Measurements from ENCODE around the gene PAK4. TPM values are rescaled to one million over a fixed set of nuclear protein-coding genes. Genes with fewer than 3 reads are reported as not detected.

PAK4 gene
- total and polyA plus RNA-seq, 2 of the 8 experiments (the other 6 are each of a cell fraction or from before 2014, with no cell fraction given): 50.7 to 64.4 TPM

- no peak overlapping the region for H3K4ac ChIP-seq (replicated peaks; ENCODE audit: insufficient read length, low read depth, low read length)
- H2AK5ac ChIP-seq (ENCODE audit: low read depth, low read length): no peak overlapping the region
- POLR2A ChIA-PET (ENCODE audit: partially characterized antibody): interaction anchor here (1.5 to 1.7 kb wide), 2 partner anchors 9 kb away, joined by 4 to 5 read pairs; no protein-coding TSS in a partner anchor
- no peaks in the 10 kb centered on the region for H3K27me3 ChIP-seq (replicated peaks in 1 of 4; ENCODE audit: control insufficient read depth in 3 of 4, extremely low read depth in 1 of 4, insufficient read depth in 3 of 4, low read length in 3 of 4)
- no peak overlapping the region for H2AFZ ChIP-seq (ENCODE audit: low read length)
- H3K36me3 ChIP-seq (ENCODE audit: control insufficient read depth in 2 of 4, insufficient read depth in 4 of 4, low read length in 3 of 4): peaks cover 0 to 33% (median 7%) of the 10 kb centered on the region in 4 experiments; a peak in 3 of 8 replicates
- FAIRE-seq: no peak
- H3K18ac ChIP-seq (ENCODE audit: extremely low read depth, low read length): no peak overlapping the region
- H3K9ac ChIP-seq (replicated peaks in 1 of 4; ENCODE audit: extremely low read depth in 1 of 4, low read depth in 3 of 4, low read length in 3 of 4): no peak overlapping the region
- no peak overlapping the region for H3K4me2 ChIP-seq (ENCODE audit: insufficient read depth in 1 of 2, low read depth in 2 of 2, low read length in 2 of 2)
- CTCF ChIA-PET (ENCODE audit: partially characterized antibody): interaction anchor here (0.8 to 5.1 kb wide), 8 partner anchors 12 to 159 kb away, joined by 3 to 33 read pairs (median 4); partner anchors contain the start of gene NCCRP1
- H2BK20ac ChIP-seq (ENCODE audit: low read length): no peak overlapping the region
- H4K91ac ChIP-seq (replicated peaks; ENCODE audit: insufficient read length, low read length): no peak overlapping the region
- no peaks in the 10 kb centered on the region for H3K79me2 ChIP-seq (ENCODE audit: control insufficient read depth in 1 of 2, insufficient read depth in 2 of 2, low read length in 2 of 2)
- H3K27ac ChIP-seq (ENCODE audit: low read depth, low read length): no peak overlapping the region
- DNase-seq (ENCODE audit: low read depth in 1 of 2, low spot score in 2 of 2): no peak
- no peaks in the 10 kb centered on the region for H3K23me2 ChIP-seq (ENCODE audit: low read depth, low read length)
- H4K5ac ChIP-seq (ENCODE audit: insufficient read length, low read depth, low read length): no peak overlapping the region
- no peak overlapping the region for H2BK15ac ChIP-seq (ENCODE audit: low read length)
- no peaks in the 10 kb centered on the region for H3K79me1 ChIP-seq (ENCODE audit: low read depth, low read length)
- no peaks in the 10 kb centered on the region for H3K9me3 ChIP-seq (ENCODE audit: insufficient read depth in 2 of 2, low read depth in 1 of 2, low read length in 1 of 2)
- no peak overlapping the region for H3K56ac ChIP-seq (replicated peaks; ENCODE audit: insufficient read length, low read depth, low read length)
- H4K20me1 ChIP-seq (replicated peaks in 1 of 2; ENCODE audit: control insufficient read depth in 1 of 2, insufficient read depth in 2 of 2, low read length in 2 of 2): peaks cover 0 to 6% of the 10 kb centered on the region in 2 experiments
- no peak overlapping the region for H2BK5ac ChIP-seq (ENCODE audit: low read depth, low read length)
- peaks cover 0 to 3% (median 1%) of the 10 kb centered on the region in 4 experiments; a peak in 3 of 7 replicates for H3K4me1 ChIP-seq (replicated peaks in 1 of 4; ENCODE audit: control insufficient read depth in 3 of 4, insufficient read depth in 4 of 4, low read length in 3 of 4)
- H3K23ac ChIP-seq (ENCODE audit: insufficient read length): no peak overlapping the region
- 93% methylated on average over 6 of the region's 7 CpGs; no CpG with 5 or more reads in 1 of the 2 experiments for WGBS, 2 experiments (ENCODE audit: extremely low coverage in 1 of 2, insufficient coverage in 1 of 2, insufficient read length in 1 of 2, insufficient replicate concordance in 2 of 2, low coverage in 1 of 2, low lambda C conversion rate in 2 of 2, missing lambda C conversion rate in 1 of 2)
- no peak overlapping the region for H2BK120ac ChIP-seq (replicated peaks; ENCODE audit: low read depth, low read length)
- no peak overlapping the region for H2BK12ac ChIP-seq (ENCODE audit: low read depth, low read length)
- no peak overlapping the region for H4K8ac ChIP-seq (ENCODE audit: extremely low read depth, insufficient read depth, low read length)
- no peak overlapping the region for H3K14ac ChIP-seq (ENCODE audit: insufficient read length)
- H3K4me3 ChIP-seq (ENCODE audit: extremely low read depth in 1 of 4, insufficient read depth in 2 of 4, low read depth in 3 of 4, low read length in 4 of 4): no peak overlapping the region
- TF ChIP-seq BRCA1 (IDR thresholded peaks at IDR 0.05; ENCODE audit: low read depth, low read length): no peak
- TF ChIP-seq TAF7 (optimal IDR thresholded peaks at IDR 0.05; ENCODE audit: borderline replicate concordance, low read depth, low read length): no peak
- no peak for TF ChIP-seq MAFK (IDR thresholded peaks at IDR 0.05; ENCODE audit: low read depth, low read length)
- TF ChIP-seq KDM5A (IDR thresholded peaks at IDR 0.05; ENCODE audit: low read length): no peak
These were observed 50.0 kb downstream of the PAK4 start for GRCh38 chr19:39175564-39175963.
